GM12892 (cell line): Measurements from ENCODE around the gene TMEM217.
"Not testable (repeated sequence)": the region's sequence is repeated elsewhere in the genome, so short reads cannot be mapped to it uniquely, and the experiment has no call there.

Experiments used
- DNase-seq: peaks from one replicate; pipeline ENCODE4 v3.0.0; 2011; ENCODE audit not compliant: insufficient read length
- FAIRE-seq: peaks from 2 replicates; lab custom pipeline; 2011; peaks lifted over from hg19 to GRCh38; lab: Jason Lieb, UNC
- POLR2A ChIP-seq: IDR thresholded peaks from 2 replicates; pipeline ENCODE4 v1.6.1; 2011; ENCODE audit warnings: low read depth, low read length, control low read depth
- POLR2AphosphoS5 ChIP-seq: IDR thresholded peaks from 2 replicates; pipeline ENCODE4 v1.6.1; 2011; ENCODE audit warnings: low read depth, low read length, control low read depth
- TAF1 ChIP-seq: IDR thresholded peaks from 2 replicates; pipeline ENCODE4 v1.6.1; 2011; ENCODE audit warnings: low read depth, mild to moderate bottlenecking, control low read depth, low read length, borderline replicate concordance

TMEM217 gene

DNA sequence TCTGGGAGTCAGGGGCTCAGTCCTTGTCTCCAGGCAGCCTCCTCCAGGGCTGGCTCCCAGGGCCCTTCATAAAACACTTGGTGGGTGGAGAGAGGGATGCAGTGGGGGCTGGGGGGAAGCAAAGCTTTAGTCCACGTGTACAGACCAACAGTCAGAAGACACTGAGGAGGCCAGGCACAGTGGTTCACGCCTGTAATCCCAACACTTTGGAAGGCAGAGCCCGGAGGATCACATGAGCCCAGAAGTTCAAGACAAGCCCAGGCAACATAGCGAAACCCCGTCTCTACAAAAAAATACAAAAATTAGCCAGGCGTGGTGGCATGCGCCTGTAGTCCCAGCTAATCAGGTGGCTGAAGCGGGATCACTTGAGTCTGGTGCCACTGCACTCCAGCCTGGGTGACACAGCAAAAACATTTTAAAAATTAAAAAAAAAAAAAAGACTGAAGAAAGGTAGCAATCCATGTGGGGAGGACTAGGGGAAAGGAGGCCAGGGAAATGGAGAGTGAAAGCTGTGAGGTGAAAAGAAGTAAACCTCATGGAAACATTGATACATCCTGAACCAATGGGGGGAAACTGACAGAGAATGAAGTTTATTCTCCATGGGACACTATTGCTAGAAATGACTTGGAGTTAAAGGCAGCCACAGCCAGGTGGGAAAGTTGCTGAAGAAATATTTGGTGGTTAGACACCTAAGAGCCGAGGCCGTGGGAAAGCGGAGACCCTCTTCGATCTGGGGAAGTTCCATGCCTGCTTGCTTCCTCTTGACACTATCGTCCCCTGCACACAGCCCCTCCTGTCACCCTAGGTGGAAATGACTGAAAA lies 52.6 kb downstream of the TMEM217 start:
- DNase-seq (no peak), FAIRE-seq (no peak)
- TF ChIP-seq POLR2AphosphoS5 (no peak), TAF1 (no peak), POLR2A (no peak)

GRCh38 chr6:37204014-37204751 lies 53.8 kb downstream of the TMEM217 start:
- no peak for TF ChIP-seq POLR2AphosphoS5
- TF ChIP-seq TAF1: no peak
- no peak for TF ChIP-seq POLR2A
- DNase-seq (no peak), FAIRE-seq (no peak)

DNA sequence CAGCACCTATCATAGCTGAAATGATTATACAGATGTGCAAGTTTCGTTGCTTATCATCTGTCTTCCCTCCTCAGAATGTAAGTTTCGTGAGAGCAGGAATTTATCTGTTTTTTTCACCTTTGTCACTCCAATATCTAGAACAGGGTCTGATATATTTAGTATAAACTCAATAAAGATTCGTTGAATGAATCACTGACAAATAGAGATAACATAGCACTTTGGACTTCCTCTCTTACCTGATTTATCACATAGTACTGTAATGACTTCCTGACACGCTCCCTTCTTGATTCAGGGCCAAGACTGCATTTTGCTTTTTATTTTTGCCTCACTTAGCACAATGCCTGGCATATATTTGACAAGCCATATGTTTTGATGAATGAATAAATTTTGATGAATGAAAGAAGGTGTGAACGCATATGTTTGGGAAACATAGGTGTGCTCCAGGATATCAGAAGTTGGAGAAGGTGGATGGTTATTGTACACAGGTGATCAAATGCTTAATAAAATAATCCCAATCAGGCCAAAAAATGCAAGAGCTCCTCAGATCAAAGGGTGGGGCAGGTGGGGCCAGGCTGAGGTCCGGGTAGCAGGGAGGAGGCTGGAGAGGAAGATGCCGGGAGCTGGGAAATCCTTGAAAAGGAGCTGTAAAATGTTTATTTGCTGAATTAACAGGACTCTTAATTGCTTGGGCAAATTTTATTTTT lies 55.0 kb downstream of the TMEM217 start:
- no peak for DNase-seq
- no peak for TF ChIP-seq POLR2AphosphoS5
- TF ChIP-seq TAF1: no peak
- no peak for TF ChIP-seq POLR2A
- no peak for FAIRE-seq

DNA sequence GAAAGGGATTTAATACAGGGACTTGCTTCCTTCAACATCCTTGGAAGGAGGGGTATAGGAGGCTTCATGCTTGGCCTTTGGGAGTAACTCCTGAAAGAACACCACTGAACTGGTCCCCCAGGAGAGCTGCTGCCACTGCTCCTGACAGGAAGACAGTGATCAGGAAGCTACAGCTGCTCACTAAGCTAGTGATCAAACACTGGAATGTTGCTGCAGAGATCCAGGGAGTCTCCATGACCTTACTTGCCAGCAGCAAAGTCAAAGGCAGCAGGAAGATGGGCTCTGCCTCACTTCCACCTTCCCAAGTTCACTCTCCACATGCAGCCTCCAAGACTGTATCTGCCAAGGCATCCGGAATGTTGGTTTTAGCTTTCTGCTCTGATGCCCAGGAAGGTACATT lies 56.2 kb downstream of the TMEM217 start:
- TF ChIP-seq POLR2A (no peak), TAF1 (no peak), POLR2AphosphoS5 (no peak)
- no peak for FAIRE-seq
- DNase-seq: no peak

GRCh38 chr6:37200085-37200484 lies 57.9 kb downstream of the TMEM217 start:
- TF ChIP-seq POLR2AphosphoS5 (no peak), POLR2A (no peak), TAF1 (no peak)
- DNase-seq (no peak), FAIRE-seq (no peak)

- FAIRE-seq: not testable (repeated sequence)
These were observed 61.5 kb downstream of the TMEM217 start for GRCh38 chr6:37196451-37196850.

DNA sequence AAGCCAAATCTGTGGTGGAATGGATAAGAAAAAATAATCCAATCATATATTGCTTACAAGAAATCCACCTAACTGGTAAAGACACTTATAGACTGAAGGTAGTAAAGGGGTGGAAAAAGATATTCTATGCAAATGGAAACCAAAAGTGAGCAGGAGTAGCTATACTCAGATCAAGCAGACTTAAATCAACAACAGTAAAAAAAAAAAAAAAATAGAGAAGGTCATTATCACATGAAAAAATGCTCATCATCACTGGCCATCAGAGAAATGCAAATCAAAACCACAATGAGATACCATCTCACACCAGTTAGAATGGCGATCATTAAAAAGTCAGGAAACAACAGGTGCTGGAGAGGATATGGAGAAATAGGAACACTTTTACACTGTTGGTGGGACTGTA lies 63.1 kb downstream of the TMEM217 start:
- not testable (repeated sequence) for FAIRE-seq, DNase-seq

More at GRCh38 chr6:37196451-37196850, 61.5 kb downstream of the TMEM217 start:
- not testable (repeated sequence) for DNase-seq

GRCh38 chr6:37192666-37193065 lies 65.3 kb downstream of the TMEM217 start:
- FAIRE-seq (no peak), DNase-seq (no peak)
- TF ChIP-seq POLR2AphosphoS5 (no peak), TAF1 (no peak), POLR2A (no peak)

DNA sequence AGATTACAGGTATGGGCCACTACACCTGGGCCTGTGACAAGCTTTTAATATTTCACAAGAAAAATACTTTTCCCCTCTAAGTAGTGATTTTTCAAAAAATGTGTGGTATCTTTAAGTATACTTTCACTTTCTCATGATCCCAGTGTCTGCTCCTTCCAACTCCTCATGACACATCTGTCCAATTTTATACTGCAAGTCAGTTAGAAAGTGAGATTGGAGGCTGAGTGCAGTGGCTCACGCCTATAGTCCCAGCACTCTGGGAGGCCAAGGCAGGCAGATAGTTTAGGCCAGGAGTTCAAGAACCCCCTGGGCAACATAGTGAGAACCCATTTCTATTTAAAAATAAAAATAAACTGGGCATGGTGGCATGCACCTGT lies 67.8 kb downstream of the TMEM217 start:
- TF ChIP-seq POLR2AphosphoS5: no peak
- TF ChIP-seq POLR2A: no peak
- no peak for TF ChIP-seq TAF1
- DNase-seq: no peak
- FAIRE-seq: no peak

GRCh38 chr6:37188962-37189510 lies 68.9 kb downstream of the TMEM217 start:
- FAIRE-seq (no peak), DNase-seq (no peak)
- TF ChIP-seq POLR2A (no peak), POLR2AphosphoS5 (no peak), TAF1 (no peak)

- no peak for TF ChIP-seq TAF1
- no peak for TF ChIP-seq POLR2AphosphoS5
- no peak for TF ChIP-seq POLR2A
- DNase-seq: no peak
These were observed 70.5 kb downstream of the TMEM217 start for GRCh38 chr6:37187321-37188022.

DNA sequence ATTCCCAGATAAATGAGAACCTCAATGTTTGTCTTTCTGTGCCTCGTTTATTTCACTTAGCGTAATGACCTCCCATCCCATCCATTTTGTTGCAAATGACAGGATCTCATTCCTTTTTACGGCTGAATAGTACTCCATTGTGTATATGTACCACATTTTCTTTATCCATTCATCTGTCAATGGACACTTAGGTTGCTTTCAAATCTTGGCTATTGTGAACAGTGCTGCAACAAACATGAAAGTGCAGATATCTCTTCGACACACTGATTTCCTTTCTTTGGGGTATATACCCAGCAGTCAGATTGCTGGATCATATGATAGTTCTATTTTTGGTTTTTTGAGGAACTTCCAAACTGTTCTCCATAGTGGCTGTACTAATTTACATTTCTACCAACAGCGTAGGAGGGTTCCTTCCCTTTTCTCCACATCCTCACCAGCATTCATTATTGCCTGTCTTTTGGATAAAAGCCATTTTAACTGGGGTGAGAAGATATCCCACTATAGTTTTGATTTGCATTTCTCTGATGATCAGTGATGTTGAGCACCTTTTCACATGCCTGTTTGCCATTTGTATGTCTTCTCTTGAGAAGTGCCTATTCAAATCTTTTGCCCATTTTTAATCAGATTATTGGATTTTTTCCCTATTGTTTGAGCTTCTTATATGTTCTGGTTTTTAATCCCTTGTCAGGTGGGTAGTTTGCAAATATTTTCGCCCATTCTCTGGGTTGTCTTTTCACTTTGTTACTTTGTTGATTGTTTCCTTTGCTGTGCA lies 71.8 kb downstream of the TMEM217 start:
- not testable (repeated sequence) for FAIRE-seq, DNase-seq

More at GRCh38 chr6:37187321-37188022, 70.5 kb downstream of the TMEM217 start:
- FAIRE-seq: no peak
